HK-2 (cell line): ENCODE results near the gene ABHD8.

ENCODE experiments used
- DNase-seq: peaks from one replicate; pipeline ENCODE4 v3.0.0-alpha.2; 2018; ENCODE audit not compliant: unreplicated experiment

The ABHD8 gene

DNA sequence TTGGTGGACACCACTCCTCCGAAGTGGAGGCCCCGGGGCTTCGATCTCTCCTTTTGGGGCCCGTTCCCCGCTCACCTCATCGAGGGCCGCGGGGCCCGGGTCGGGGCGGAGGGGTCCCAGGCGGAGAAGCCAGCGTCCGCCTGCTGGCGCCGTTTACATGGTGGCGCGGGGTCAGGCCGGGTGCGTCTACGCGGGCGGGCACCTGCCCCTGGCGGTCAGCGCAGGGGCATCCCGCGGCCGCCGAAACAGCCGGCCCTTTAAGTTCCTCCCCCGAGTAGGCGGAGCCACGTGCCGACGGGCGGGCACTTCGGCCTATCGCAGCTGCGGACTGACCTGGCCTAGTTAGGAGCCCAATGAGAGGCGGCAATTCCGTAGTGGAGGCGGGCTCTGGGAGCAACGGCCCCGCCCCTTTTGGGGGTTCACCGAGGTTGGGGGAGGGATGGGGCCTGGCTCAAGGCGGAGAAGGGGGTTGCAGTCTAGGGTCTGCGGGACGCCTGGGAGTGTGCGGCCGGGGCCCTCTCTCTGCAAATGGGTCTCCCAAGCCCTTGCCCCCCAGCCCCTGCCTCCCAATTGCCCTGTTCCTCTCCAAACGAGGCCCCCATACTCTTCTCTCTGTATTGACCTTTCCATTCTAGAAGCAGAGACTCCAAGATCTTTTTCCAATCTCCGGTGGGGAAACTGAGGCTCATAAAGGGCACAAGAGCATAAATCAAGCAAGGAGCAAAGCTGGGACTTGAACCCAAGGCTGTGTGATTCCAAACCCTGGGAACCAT lies at the start of gene ABHD8:
Gene ABHD8 (minus strand): TSS at position 259 of the 773 bp plus-strand sequence. CDS start 1,809 bp downstream, outside the sequence.
- peak; percentile 97 for DNase-seq

GRCh38 chr19:17352608-17353280 lies 49.5 kb upstream of the ABHD8 start:
- DNase-seq: no peak

DNA sequence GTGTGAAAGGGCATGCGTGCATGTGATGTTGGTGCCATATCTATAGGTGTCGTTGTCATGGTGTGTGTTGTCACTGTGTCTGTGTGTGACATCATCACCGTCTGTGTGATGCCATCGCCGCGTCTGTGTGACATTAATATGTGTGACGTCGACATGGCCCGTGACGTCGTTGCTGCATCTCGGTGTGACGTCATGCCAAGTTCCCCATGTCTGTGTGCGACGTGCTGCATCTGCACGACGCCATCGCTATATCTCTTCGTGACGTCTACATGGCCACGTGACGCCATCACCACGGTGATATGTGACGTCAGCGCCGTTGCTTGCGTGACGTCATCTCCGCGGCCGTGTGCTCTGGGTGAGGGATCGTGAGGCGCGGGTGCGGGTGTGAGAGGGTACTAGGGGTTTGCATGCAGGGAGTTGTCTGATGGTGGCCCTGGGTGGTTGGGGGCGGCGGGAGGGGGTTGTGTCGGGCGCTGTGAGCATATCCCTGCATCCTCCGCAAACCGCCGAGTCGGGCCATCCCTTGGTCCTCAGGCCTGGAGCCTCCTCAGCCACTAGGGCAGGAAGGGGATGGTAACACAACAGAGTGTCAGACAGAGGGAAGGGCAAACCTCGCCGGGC lies 48.7 kb upstream of the ABHD8 start:
- DNase-seq: no peak

DNA sequence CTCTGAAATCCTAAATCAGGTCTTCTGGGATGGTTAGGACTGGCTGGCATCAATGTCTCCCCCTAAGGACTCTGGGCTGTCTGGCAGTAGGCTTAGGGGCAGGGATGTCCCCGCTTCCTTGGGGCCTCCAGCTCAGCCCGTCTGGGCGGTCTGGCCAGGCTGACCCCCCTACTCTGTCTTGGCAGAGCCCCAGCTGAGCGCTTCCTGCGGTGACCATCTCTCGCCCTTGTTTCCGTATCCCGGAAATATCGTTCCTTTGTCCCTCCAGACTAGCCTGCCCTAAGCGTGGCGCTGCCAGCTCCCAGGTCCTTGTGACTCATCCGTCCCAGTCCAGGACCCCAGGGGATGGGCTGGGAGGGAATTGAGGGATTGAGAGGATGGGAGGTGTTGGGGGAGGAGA lies 45.5 kb upstream of the ABHD8 start:
- peak; percentile 47 for DNase-seq

GRCh38 chr19:17347877-17348276 lies 44.7 kb upstream of the ABHD8 start:
- DNase-seq: no peak

DNA sequence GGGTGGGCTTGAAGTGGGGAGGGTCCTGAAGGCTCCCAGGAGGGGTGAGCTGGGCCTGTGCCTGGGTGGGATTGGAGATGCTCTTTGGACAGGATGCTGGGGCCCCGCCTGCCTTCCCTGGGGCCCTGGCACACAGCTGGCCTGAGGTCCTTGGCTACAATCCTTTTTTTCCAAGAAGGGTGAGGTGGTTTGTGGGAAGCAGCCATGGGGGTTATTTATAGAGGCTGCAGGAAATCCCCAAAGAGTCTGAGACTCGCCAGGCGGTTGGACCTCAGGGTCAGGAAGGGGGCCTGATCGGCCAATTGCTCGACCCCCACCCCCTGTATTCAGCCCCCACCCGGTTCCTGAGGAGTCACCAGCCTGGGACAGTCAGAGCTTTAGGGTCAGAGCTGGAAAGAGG lies 44.1 kb upstream of the ABHD8 start:
- no peak for DNase-seq

DNA sequence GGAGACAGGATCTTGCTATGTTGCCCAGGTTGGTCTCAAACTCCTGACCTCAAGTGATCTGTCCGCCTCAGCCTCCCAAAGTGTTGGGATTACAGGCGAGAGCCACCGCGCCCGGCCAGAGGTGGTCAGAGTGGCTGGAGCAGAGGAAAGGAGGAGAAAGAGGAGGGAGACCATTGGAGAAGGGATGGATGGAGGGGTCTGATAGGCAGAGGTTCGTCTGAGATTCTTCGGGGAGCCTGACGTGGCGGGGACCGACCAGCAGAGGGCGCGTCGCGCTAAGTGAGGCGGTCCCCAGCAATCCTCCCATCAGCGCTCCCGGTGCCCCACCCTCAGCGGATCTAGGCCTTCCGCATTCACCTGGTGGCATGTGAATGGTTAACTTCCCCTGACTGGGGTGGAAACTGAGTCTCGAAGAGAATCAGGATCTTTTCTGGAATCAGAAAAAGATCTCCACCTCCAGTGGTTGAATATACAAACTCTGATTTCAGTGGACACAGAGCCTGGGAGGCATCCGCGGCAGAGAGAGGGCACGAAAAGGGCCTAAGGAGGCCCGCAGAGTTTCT lies 43.0 kb upstream of the ABHD8 start:
- DNase-seq: peak; percentile 81

DNA sequence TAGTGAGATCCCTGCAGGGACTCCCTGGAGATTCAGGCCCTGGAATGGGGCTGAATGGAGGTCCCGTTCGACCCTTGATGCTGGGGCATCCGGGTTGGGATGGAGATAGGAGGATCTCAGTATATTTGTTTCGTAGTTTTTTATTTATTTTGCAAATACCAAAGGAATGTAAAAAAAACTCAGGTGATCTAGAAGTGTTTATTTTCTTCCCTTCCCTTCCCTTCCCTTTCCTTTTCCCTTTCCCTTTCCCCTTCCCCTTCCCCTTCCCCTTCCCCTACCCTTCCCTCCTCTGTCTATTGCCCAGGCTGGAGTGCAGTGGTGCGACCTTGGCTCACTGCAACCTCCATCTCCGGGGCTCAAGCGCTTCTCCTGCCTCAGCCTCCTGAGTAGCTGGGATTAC lies 38.6 kb upstream of the ABHD8 start:
- DNase-seq: no peak

DNA sequence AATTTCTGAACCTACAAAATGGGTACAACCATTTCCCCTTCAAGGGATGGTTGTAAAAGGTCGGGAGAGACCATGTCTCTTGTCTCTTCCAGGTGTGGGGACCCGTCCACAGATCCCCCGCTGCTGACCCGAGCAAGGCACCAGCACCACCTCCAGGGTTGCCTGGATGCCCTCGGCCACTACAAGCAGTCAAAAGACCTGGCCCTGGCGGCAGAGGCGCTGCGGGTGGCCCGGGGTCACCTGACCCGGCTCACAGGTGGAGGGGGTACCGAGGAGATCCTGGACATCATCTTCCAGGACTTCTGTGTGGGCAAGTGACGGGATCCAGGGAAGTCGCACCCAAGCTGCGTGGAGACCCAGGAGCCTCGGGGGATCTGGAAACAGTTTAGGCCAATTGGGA lies 38.2 kb upstream of the ABHD8 start:
- no peak for DNase-seq

DNA sequence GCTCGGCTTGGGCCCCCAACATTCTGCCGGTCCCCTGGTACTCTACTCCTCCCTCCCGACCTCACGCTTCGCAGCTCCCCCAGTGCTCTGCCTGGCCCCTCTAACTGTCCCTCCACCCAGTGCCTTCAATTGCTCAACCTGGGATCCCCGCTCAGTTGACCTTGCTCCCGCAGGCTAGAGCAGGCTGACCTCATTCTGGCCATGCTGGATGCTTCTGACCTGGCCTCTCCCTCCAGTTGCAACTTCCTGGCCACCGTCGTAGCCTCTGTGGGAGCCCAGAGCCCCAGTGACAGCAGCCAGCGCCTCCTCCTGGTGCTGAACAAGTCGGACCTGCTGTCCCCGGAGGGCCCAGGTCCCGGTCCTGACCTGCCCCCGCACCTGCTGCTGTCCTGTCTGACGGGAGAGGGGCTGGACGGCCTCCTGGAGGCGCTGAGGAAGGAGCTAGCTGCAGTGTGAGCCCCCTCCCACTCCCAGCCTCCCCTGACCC lies 37.7 kb upstream of the ABHD8 start:
- no peak for DNase-seq

DNA sequence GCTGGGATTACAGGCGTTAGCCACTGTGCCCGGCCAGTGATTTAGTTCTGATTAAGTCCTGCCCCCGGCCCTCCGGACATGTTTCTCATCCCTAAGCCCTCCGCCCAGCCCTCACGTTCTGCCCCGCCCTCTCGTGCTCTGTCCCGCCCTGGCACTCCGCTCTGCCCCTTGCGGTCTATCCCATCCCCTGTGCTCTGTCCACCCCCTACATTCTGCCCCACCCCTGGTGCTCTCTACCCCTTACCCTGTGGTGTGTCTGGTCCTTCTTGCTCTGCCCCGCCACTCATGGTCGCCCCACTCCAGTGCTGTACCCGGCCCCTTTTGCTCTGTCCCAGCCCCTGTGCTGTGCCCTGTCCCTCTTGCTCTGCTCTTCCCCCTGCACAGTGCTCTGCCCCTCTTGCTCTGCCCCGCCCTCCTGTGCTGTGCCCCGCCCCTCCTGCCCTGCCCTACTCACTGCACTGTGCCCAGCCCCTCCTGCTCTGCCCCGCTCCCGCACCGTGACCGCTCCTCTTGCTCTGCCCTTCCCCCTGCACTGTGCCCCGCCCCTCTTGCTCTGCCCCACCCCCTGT lies 37.2 kb upstream of the ABHD8 start:
- DNase-seq: no peak

- no peak for DNase-seq
Measured at GRCh38 chr19:17339088-17339741, 36.0 kb upstream of the ABHD8 start.

- DNase-seq: no peak
Measured at GRCh38 chr19:17338433-17339078, 35.3 kb upstream of the ABHD8 start.

DNA sequence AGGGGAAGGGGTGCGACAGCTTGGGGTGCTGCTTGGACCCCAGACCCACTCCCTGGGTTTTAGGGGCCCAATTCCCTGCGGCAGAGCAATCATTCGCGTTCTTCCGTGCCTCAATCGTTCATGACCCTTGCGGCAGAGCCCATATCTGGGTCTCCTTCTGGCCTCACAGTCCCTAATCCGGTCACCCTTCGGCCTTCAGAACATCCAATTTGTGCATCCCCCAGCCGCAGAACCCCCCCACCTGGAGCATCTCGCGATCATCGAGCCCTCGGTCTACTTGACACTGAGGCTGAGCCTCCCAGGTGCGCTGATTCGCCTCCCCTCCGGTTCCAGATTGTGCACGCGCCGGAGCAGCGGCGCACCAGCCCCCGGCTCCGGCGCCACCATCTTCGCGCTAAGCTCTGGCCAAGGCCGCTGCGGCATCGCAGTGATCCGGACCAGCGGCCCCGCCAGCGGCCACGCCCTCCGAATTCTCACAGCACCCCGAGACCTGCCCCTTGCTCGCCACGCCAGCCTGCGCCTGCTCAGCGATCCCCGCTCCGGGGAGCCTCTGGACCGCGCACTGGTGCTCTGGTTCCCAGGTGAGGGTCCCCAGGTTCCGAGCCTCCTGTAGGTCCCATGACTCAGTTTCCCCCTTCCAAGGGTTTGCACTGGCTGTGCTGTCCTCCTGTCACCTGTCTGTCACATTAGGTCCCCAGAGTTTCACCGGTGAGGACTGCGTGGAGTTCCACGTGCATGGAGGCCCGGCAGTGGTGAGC lies 34.6 kb upstream of the ABHD8 start:
- peak; percentile 31 for DNase-seq

DNA sequence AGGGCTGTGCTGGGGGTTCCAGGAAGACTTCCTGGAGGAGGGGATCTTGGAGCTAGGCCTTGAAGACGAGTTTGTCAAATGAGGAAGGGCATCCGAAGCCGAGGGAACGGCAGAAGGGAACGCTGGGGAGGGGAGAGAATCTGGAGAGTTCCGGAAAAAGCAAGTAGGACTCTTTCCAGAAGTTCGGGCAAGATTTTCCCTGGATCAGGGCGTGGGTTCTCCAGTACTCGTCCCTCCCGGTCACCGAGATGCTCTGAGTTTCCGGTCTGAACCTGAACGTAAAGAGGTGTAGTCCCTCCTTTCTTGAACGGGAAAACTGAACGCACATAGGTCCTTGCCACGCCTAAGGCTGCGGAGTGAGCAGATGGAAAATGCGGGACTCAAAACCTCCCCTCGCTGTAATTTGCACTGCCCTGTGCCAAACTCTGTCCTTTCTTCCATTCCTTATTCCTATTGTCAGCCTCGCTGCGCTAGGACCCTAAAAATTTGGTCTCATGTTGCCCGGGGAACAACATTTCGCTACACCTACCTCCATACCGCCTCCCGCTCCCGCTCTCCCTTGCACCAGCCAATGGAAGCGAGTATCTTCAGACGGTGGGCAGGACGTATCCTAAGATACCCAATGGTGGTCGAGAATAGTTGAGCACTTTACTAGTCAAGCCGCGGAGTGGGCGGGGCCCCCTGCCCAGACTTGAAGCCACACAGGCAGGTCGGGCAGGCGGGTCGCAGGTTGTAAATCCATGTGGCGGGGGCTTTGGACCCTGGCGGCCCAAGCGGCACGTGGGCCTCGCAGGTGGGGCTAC lies 33.8 kb upstream of the ABHD8 start, which contains the start of gene GTPBP3:
Gene GTPBP3 (plus strand): TSS at position 682 of the 803 bp plus-strand sequence. CDS start 59 bp downstream, at position 741.
- peak; percentile 93 for DNase-seq

DNA sequence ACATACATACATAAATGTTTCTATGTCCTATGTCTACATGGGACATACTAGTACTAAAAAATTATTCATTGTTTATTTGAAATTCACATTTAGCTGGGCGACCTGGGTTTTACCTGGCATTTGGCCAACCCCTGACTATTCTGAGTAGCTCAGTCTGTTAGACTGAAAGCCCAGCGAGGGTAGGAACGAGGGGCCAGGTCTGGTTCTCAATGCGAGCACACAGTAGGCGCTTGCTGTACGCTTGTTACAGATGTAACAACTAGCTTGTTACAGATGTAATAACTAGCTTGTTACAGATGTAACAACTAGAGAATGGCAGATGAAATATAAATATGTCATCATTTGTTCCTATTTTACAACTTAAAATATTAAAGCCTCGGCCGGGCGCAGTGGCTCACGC lies 32.4 kb upstream of the ABHD8 start:
- no peak for DNase-seq

DNA sequence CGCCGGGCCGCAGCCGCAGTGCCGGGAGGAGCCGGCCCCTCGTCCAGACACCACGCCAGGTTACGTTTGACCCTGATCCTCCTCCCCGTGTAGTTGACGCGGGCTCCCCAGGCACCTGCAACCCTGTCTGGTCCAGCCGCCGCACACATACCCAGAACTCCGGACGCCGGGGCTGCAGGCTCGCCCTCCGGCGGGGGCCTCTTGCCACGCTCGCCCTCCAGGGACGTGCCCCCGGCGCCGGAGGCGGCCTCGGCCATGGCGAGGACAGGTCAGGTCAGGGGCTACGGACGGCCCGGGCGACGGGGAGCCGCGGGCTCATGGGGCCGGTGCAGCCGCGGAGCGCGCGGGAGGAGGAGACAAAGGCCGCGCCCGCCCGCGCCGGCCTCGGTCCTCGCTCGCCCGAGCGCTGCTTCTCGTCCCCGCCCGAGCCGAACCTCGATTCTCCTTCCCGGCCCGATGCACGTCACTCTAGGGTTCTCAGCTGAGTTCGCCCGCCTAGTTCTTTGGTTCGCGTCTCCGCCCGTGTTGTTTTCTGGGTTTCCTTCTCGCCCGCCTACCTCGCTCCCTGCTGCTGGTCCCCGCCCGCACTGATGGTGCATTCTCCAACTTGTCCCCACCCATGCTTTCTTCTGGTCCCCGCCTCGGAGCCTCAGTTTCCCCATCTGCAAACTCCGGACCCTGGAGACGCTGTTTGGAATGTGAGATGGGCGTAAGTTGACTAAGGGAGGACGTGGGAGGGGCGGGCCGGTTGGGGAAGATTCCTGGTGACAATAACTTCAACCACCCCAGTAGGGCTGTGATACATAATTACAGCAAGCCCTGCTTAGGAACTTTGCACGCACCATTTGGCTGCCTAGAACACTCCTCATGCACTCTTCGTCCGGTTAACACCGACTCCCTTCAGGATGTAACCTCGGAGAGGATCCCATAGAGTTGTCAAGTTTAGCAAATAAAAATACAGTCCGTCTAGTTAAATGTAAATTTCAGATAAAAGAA lies 31.5 kb upstream of the ABHD8 start, which contains the start of gene ANO8:
Gene ANO8 (minus strand): TSS at position 442 of the 996 bp plus-strand sequence. CDS start 185 bp downstream, at position 257.
- peak; percentile 95 for DNase-seq
